Measurements from ENCODE around the gene GSTA1. TPM values are rescaled to one million over a fixed set of nuclear protein-coding genes. Genes with fewer than 3 reads are reported as not detected.
"Not testable (repeated sequence)": the region's sequence is repeated elsewhere in the genome, so short reads cannot be mapped to it uniquely, and the experiment has no call there.

The GSTA1 gene
- 1.3 TPM for total RNA-seq
- 725 TPM for polyA plus RNA-seq (ENCODE audit: insufficient read depth, low read depth, low replicate concordance)
- long read RNA-seq, donor 1, partial matches to known transcripts, result 0 of 1 reads
- long read RNA-seq, donor 1, other reads (novel, unspliced or antisense), result 0 of 1 reads
- long read RNA-seq, donor 2, result 0 reads
- long read RNA-seq, donor 3, partial matches to known transcripts, result 0 of 1 reads
- long read RNA-seq, donor 3, other reads (novel, unspliced or antisense), result 0 of 1 reads
- long read RNA-seq, donor 4, partial matches to known transcripts, result 0 of 3 reads
- long read RNA-seq, donor 4, other reads (novel, unspliced or antisense), result 0 of 3 reads
- long read RNA-seq, donor 5, result 0 reads
- long read RNA-seq, donor 6, partial matches to known transcripts, result 0 of 2 reads
- long read RNA-seq, donor 6, other reads (novel, unspliced or antisense), result 0 of 2 reads
- long read RNA-seq, donor 7, result 0 reads
- long read RNA-seq, donor 8, partial matches to known transcripts, result 0 of 1 reads
- long read RNA-seq, donor 8, other reads (novel, unspliced or antisense), result 0 of 1 reads
- long read RNA-seq, donor 9, partial matches to known transcripts, result 0 of 1 reads
- long read RNA-seq, donor 9, other reads (novel, unspliced or antisense), result 0 of 1 reads
- long read RNA-seq, donor 10, partial matches to known transcripts, result 0 of 1 reads
- long read RNA-seq, donor 10, other reads (novel, unspliced or antisense), result 0 of 1 reads

DNA sequence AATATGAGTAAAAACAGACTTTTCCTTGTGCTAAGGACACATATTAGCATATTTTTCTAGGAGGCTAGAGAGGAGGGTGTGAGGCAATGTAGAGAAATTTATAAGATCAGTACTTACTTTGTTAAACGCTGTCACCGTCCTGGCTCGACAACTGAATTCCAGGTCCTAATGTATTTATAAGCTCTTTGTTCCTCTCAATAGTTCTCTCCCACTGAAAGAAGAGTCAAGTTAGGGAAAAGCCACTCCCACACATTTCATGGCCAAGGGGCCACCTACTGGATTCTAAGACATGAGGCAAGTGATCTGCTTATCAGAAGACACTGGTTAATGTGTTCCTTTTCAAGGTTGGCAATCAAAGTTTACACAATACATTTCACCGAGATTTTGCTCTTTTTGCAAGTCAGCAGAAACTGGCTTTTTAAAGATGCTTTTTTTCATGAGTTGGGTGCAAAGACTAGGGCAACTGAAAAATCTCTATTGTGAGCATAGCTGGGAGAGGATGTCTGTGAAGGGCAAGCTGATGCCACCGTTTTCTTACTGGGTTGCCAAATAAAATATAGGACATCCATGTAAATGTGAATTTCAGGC lies at the start of gene GSTA1:
Gene GSTA1 (minus strand): TSS at position 149 of the 588 bp plus-strand sequence. CDS start 4,549 bp downstream, outside the sequence.
- peak within 1 kb of the TSS in 1 of 3 donors; percentile 48 for H3K9ac ChIP-seq (ENCODE audit: low read length in 3 of 3)
- FAIRE-seq; intact Hi-C loops (cut with DNase I); H3K36me3 ChIP-seq (ENCODE audit: control insufficient read depth in 2 of 3, insufficient read depth in 3 of 3, low read length in 3 of 3); H3K27me3 ChIP-seq (ENCODE audit: control insufficient read depth, insufficient read depth, low read length); H3K4me1 ChIP-seq (ENCODE audit: control insufficient read depth in 2 of 3, insufficient read depth in 2 of 3, low read depth in 1 of 3, low read length in 3 of 3); H3K9me3 ChIP-seq (ENCODE audit: control insufficient read depth in 2 of 3, insufficient read depth in 1 of 3, low read length in 3 of 3): not testable (repeated sequence)
- peak within 1 kb of the TSS in 2 of 3 donors; percentile 67 to 80 for H3K4me3 ChIP-seq (ENCODE audit: low read length in 3 of 3)
- peak within 1 kb of the TSS; percentile 47 to 63 for H3K27ac ChIP-seq (ENCODE audit: low read depth in 2 of 2, low read length in 2 of 2)
- DNase-seq, result peak in 1 of 5 donors; percentile 12

- no peaks in the 10 kb centered on the region for H3K36me3 ChIP-seq (ENCODE audit: control insufficient read depth in 2 of 3, insufficient read depth in 3 of 3, low read length in 3 of 3)
- no peak for DNase-seq
- no peak overlapping the region for H3K27ac ChIP-seq (ENCODE audit: low read depth in 2 of 2, low read length in 2 of 2)
- intact Hi-C loops (cut with DNase I), result no loop called here
- no peaks in the 10 kb centered on the region for H3K9me3 ChIP-seq (ENCODE audit: control insufficient read depth in 2 of 3, insufficient read depth in 1 of 3, low read length in 3 of 3)
- FAIRE-seq, result no peak
- H3K4me1 ChIP-seq (ENCODE audit: control insufficient read depth in 2 of 3, insufficient read depth in 2 of 3, low read depth in 1 of 3, low read length in 3 of 3), result no peaks in the 10 kb centered on the region
- no peak overlapping the region for H3K4me3 ChIP-seq (ENCODE audit: low read length in 3 of 3)
- no peaks in the 10 kb centered on the region for H3K27me3 ChIP-seq (ENCODE audit: control insufficient read depth, insufficient read depth, low read length)
- TF ChIP-seq, protein P1, sequence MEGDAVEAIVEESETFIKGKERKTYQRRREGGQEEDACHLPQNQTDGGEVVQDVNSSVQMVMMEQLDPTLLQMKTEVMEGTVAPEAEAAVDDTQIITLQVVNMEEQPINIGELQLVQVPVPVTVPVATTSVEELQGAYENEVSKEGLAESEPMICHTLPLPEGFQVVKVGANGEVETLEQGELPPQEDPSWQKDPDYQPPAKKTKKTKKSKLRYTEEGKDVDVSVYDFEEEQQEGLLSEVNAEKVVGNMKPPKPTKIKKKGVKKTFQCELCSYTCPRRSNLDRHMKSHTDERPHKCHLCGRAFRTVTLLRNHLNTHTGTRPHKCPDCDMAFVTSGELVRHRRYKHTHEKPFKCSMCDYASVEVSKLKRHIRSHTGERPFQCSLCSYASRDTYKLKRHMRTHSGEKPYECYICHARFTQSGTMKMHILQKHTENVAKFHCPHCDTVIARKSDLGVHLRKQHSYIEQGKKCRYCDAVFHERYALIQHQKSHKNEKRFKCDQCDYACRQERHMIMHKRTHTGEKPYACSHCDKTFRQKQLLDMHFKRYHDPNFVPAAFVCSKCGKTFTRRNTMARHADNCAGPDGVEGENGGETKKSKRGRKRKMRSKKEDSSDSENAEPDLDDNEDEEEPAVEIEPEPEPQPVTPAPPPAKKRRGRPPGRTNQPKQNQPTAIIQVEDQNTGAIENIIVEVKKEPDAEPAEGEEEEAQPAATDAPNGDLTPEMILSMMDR (IDR thresholded peaks at IDR 0.05; ENCODE audit: borderline replicate concordance, extremely low read depth, insufficient read depth), result no peak
- no peak overlapping the region for H3K9ac ChIP-seq (ENCODE audit: low read length in 3 of 3)
Observed at GRCh38 chr6:52849137-52849536, 45.5 kb upstream of the GSTA1 start.

- FAIRE-seq (no peak), DNase-seq (no peak)
- TF ChIP-seq, protein P1 (IDR thresholded peaks at IDR 0.05; ENCODE audit: borderline replicate concordance, extremely low read depth, insufficient read depth), result no peak
- Histone ChIP-seq H3K4me1 (ENCODE audit: control insufficient read depth in 2 of 3, insufficient read depth in 2 of 3, low read depth in 1 of 3, low read length in 3 of 3) (no peaks in the 10 kb centered on the region), H3K4me3 (ENCODE audit: low read length in 3 of 3) (no peak overlapping the region), H3K9me3 (ENCODE audit: control insufficient read depth in 2 of 3, insufficient read depth in 1 of 3, low read length in 3 of 3) (no peaks in the 10 kb centered on the region), H3K27ac (ENCODE audit: low read depth in 2 of 2, low read length in 2 of 2) (no peak overlapping the region), H3K36me3 (ENCODE audit: control insufficient read depth in 2 of 3, insufficient read depth in 3 of 3, low read length in 3 of 3) (no peaks in the 10 kb centered on the region), H3K27me3 (ENCODE audit: control insufficient read depth, insufficient read depth, low read length) (no peaks in the 10 kb centered on the region), H3K9ac (ENCODE audit: low read length in 3 of 3) (no peak overlapping the region)
- intact Hi-C loops (cut with DNase I), result no loop called here
Observed at GRCh38 chr6:52846002-52846401, 42.4 kb upstream of the GSTA1 start.

DNA sequence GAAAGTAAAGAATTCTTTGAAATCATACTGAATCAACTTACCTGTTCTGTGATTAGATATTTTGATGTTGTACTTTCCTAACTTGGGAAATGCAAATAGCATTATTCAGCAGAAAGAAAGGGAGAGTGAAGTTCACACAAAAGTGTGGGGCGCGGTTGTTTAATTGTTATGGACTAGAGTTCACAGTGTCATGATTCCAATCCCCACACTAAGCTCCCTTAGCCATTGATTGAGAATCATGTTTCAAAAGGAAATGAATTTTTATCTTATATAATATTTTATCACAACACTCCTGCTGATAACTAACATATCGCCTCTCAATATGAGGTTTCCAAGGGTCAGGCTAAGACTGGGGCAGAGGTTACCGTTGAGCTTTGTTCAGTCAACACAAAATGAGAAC lies 40.0 kb upstream of the GSTA1 start:
- no peak overlapping the region for H3K9ac ChIP-seq (ENCODE audit: low read length in 3 of 3)
- no peak overlapping the region for H3K27ac ChIP-seq (ENCODE audit: low read depth in 2 of 2, low read length in 2 of 2)
- H3K27me3 ChIP-seq (ENCODE audit: control insufficient read depth, insufficient read depth, low read length), result no peaks in the 10 kb centered on the region
- no peaks in the 10 kb centered on the region for H3K4me1 ChIP-seq (ENCODE audit: control insufficient read depth in 2 of 3, insufficient read depth in 2 of 3, low read depth in 1 of 3, low read length in 3 of 3)
- H3K9me3 ChIP-seq (ENCODE audit: control insufficient read depth in 2 of 3, insufficient read depth in 1 of 3, low read length in 3 of 3), result no peaks in the 10 kb centered on the region
- no peaks in the 10 kb centered on the region for H3K36me3 ChIP-seq (ENCODE audit: control insufficient read depth in 2 of 3, insufficient read depth in 3 of 3, low read length in 3 of 3)
- intact Hi-C loops (cut with DNase I), result no loop called here
- TF ChIP-seq, protein P1 (IDR thresholded peaks at IDR 0.05; ENCODE audit: borderline replicate concordance, extremely low read depth, insufficient read depth), result no peak
- FAIRE-seq (no peak), DNase-seq (no peak)
- H3K4me3 ChIP-seq (ENCODE audit: low read length in 3 of 3), result no peak overlapping the region
